HCT116 (cell line): ENCODE measurements around the gene SEMA4C.

Experiments
- CBX3 ChIP-seq: IDR thresholded peaks from 2 replicates; pipeline ENCODE4 v1.6.1; 2012; ENCODE audit warnings: low read depth
- RAD21 ChIP-seq: IDR thresholded peaks from 2 replicates; pipeline ENCODE4 v1.6.1; 2012; ENCODE audit warnings: low read depth, mild to moderate bottlenecking
- TF ChIP-seq, protein P1 (sequence below), 3 experiments: fragments of 200-600 bp in 1 of 3; sonication (generic) in 1 of 3; IDR thresholded peaks in 2 of 3; conservative IDR thresholded peaks in 1 of 3; 2 replicates each; pipeline ENCODE4 v1.5.1; 2012 to 2017; ENCODE audit warnings: low read depth in 2 of 3, low read length in 2 of 3, antibody characterized with exemption in 1 of 3, borderline replicate concordance in 1 of 3, control low read depth in 1 of 3, mild to moderate bottlenecking in 1 of 3, mixed read lengths in 1 of 3, mixed run types in 1 of 3, moderate library complexity in 1 of 3; ENCODE audit not compliant: insufficient read depth in 1 of 3

GRCh38 chr2:96890252-96890651 lies 20.4 kb upstream of the SEMA4C start:
- TF ChIP-seq, protein P1, sequence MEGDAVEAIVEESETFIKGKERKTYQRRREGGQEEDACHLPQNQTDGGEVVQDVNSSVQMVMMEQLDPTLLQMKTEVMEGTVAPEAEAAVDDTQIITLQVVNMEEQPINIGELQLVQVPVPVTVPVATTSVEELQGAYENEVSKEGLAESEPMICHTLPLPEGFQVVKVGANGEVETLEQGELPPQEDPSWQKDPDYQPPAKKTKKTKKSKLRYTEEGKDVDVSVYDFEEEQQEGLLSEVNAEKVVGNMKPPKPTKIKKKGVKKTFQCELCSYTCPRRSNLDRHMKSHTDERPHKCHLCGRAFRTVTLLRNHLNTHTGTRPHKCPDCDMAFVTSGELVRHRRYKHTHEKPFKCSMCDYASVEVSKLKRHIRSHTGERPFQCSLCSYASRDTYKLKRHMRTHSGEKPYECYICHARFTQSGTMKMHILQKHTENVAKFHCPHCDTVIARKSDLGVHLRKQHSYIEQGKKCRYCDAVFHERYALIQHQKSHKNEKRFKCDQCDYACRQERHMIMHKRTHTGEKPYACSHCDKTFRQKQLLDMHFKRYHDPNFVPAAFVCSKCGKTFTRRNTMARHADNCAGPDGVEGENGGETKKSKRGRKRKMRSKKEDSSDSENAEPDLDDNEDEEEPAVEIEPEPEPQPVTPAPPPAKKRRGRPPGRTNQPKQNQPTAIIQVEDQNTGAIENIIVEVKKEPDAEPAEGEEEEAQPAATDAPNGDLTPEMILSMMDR (IDR thresholded peaks at IDR 0.05 in 2 of 3, conservative IDR thresholded peaks at IDR 0.05 in 1 of 3; ENCODE audit: borderline replicate concordance in 1 of 3, insufficient read depth in 1 of 3, low read depth in 2 of 3, low read length in 2 of 3): no peak
- TF ChIP-seq RAD21: no peak
- TF ChIP-seq CBX3: no peak
